HEK293 (cell line): ENCODE results near the gene FNDC5.
A peak's percentile ranks its signal among the peaks of the same experiment; 100 is the strongest.

Source experiments
- CTCF ChIA-PET: fragments of 350-600 bp; formaldehyde crosslinking; extraction: SDS; loops from one replicate; lab custom pipeline; 2021; ENCODE audit warnings: antibody characterized with exemption; lab: Yijun Ruan, JAX
- POLR2A ChIA-PET: fragments of 300-600 bp; formaldehyde crosslinking; extraction: SDS; loops from one replicate; lab custom pipeline; 2020; ENCODE audit warnings: antibody characterized with exemption, inconsistent platforms; lab: Yijun Ruan, JAX
- H3K27ac ChIP-seq: fragments of 200-500 bp; sonication (Bioruptor generic); 2 replicates; pipeline ENCODE4 v1.5.1; 2014; ENCODE audit warnings: low read depth, low read length, control low read depth, inconsistent platforms; ENCODE audit errors: extremely low read depth
- H3K36me3 ChIP-seq, 2 experiments: fragments of 200-500 bp in 1 of 2; sonication (Bioruptor generic) in 1 of 2; 1 replicate in 1 of 2; 2 replicates in 1 of 2; pipeline ENCODE4 v1.5.1; 2014 to 2017; ENCODE audit warnings: inconsistent platforms in 2 of 2, low read length in 2 of 2; ENCODE audit not compliant: control insufficient read depth in 2 of 2, insufficient read depth in 1 of 2
- H3K4me1 ChIP-seq: fragments of 200-500 bp; sonication (Bioruptor generic); 2 replicates; pipeline ENCODE4 v1.5.1; 2014; ENCODE audit warnings: mild to moderate bottlenecking, low read length, inconsistent platforms; ENCODE audit not compliant: control insufficient read depth, insufficient read depth
- H3K4me3 ChIP-seq: 2 replicates; pipeline ENCODE4 v1.5.1; 2011; ENCODE audit warnings: low read depth, mild to moderate bottlenecking, control low read depth, low read length, moderate library complexity
- H3K9me3 ChIP-seq: fragments of 200-500 bp; sonication (Bioruptor generic); 2 replicates; pipeline ENCODE4 v1.5.1; 2014; ENCODE audit warnings: low read depth, low read length, inconsistent platforms; ENCODE audit not compliant: control insufficient read depth, insufficient read depth
- EGR2 ChIP-seq: fragments of 450-650 bp; formaldehyde crosslinking; IDR thresholded peaks from 2 replicates; pipeline ENCODE4 v1.5.1; 2016; ENCODE audit warnings: low read depth, missing biosample characterization, missing genetic modification characterization
- KLF10 ChIP-seq: fragments of 450-650 bp; IDR thresholded peaks from 2 replicates; pipeline ENCODE4 v1.5.1; 2018; ENCODE audit warnings: missing biosample characterization, mild to moderate bottlenecking, missing genetic modification characterization
- SP2 ChIP-seq: fragments of 450-650 bp; formaldehyde crosslinking; IDR thresholded peaks from 2 replicates; pipeline ENCODE4 v1.5.1; 2016; ENCODE audit warnings: missing biosample characterization, missing genetic modification characterization
- ZBTB20 ChIP-seq: fragments of 450-650 bp; formaldehyde crosslinking; IDR thresholded peaks from 2 replicates; pipeline ENCODE4 v1.5.1; 2016; ENCODE audit warnings: missing biosample characterization, missing genetic modification characterization
- ZBTB8A ChIP-seq: fragments of 450-650 bp; formaldehyde crosslinking; IDR thresholded peaks from 2 replicates; pipeline ENCODE4 v1.5.1; 2016; ENCODE audit warnings: missing biosample characterization, missing genetic modification characterization
- ZFHX2 ChIP-seq: fragments of 450-650 bp; formaldehyde crosslinking; conservative IDR thresholded peaks from 2 replicates; pipeline ENCODE4 v1.5.1; 2016; ENCODE audit warnings: missing biosample characterization, missing genetic modification characterization
- ZIC2 ChIP-seq: fragments of 450-650 bp; formaldehyde crosslinking; IDR thresholded peaks from 2 replicates; pipeline ENCODE4 v1.5.1; 2016; ENCODE audit warnings: missing biosample characterization, missing genetic modification characterization
- ZNF133 ChIP-seq: fragments of 450-650 bp; formaldehyde crosslinking; IDR thresholded peaks from 2 replicates; pipeline ENCODE4 v1.5.1; 2016; ENCODE audit warnings: missing biosample characterization, missing genetic modification characterization
- ZNF138 ChIP-seq: fragments of 450-650 bp; formaldehyde crosslinking; IDR thresholded peaks from 2 replicates; pipeline ENCODE4 v1.5.1; 2016; ENCODE audit warnings: missing biosample characterization, missing genetic modification characterization, borderline replicate concordance
- ZNF146 ChIP-seq: fragments of 450-650 bp; formaldehyde crosslinking; IDR thresholded peaks from 2 replicates; pipeline ENCODE4 v1.5.1; 2016; ENCODE audit warnings: missing biosample characterization, missing genetic modification characterization
- ZNF184 ChIP-seq: fragments of 450-650 bp; IDR thresholded peaks from 2 replicates; pipeline ENCODE4 v1.5.1; 2018; ENCODE audit warnings: missing biosample characterization, mild to moderate bottlenecking, missing genetic modification characterization
- ZNF223 ChIP-seq: fragments of 450-650 bp; formaldehyde crosslinking; IDR thresholded peaks from 2 replicates; pipeline ENCODE4 v1.5.1; 2016; ENCODE audit warnings: missing biosample characterization, missing genetic modification characterization
- ZNF341 ChIP-seq: fragments of 450-650 bp; formaldehyde crosslinking; IDR thresholded peaks from 2 replicates; pipeline ENCODE4; 2016; ENCODE audit warnings: low read depth, missing biosample characterization, missing genetic modification characterization
- ZNF433 ChIP-seq: fragments of 450-650 bp; formaldehyde crosslinking; IDR thresholded peaks from 2 replicates; pipeline ENCODE4 v1.5.1; 2016; ENCODE audit warnings: missing biosample characterization, missing genetic modification characterization, low read depth
- ZNF596 ChIP-seq: fragments of 450-650 bp; IDR thresholded peaks from 2 replicates; pipeline ENCODE4 v1.5.0; 2018; ENCODE audit warnings: missing biosample characterization, mild to moderate bottlenecking, missing genetic modification characterization, moderate library complexity
- ZNF610 ChIP-seq: fragments of 450-650 bp; formaldehyde crosslinking; IDR thresholded peaks from 2 replicates; pipeline ENCODE4 v1.5.1; 2016; ENCODE audit warnings: missing biosample characterization, missing genetic modification characterization, borderline replicate concordance
- ZNF768 ChIP-seq: fragments of 450-650 bp; formaldehyde crosslinking; IDR thresholded peaks from 2 replicates; pipeline ENCODE4 v1.5.1; 2018; ENCODE audit warnings: missing biosample characterization, mild to moderate bottlenecking, missing genetic modification characterization
- ZSCAN30 ChIP-seq: fragments of 450-650 bp; IDR thresholded peaks from 2 replicates; pipeline ENCODE4 v1.5.1; 2018; ENCODE audit warnings: missing biosample characterization, mild to moderate bottlenecking, missing genetic modification characterization, moderate library complexity
- TF ChIP-seq, protein P1 (sequence below): fragments of 450-650 bp; formaldehyde crosslinking; IDR thresholded peaks from 2 replicates; pipeline ENCODE4 v1.5.1; 2016; ENCODE audit warnings: missing biosample characterization, missing genetic modification characterization
- TF ChIP-seq, protein P2 (sequence below): fragments of 450-650 bp; formaldehyde crosslinking; IDR thresholded peaks from 2 replicates; pipeline ENCODE4 v1.5.1; 2016; ENCODE audit warnings: missing biosample characterization, missing genetic modification characterization
- TF ChIP-seq, protein P3 (sequence below): fragments of 450-650 bp; formaldehyde crosslinking; IDR thresholded peaks from 2 replicates; pipeline ENCODE4 v1.5.1; 2016; ENCODE audit warnings: missing biosample characterization, missing genetic modification characterization
- TF ChIP-seq, protein P4 (sequence below): IDR thresholded peaks from 2 replicates; pipeline ENCODE4 v1.6.1; 2011; ENCODE audit warnings: mild to moderate bottlenecking, low read depth, low read length, borderline replicate concordance
- TF ChIP-seq, protein P5 (sequence below): fragments of 450-650 bp; formaldehyde crosslinking; IDR thresholded peaks from 2 replicates; pipeline ENCODE4 v1.5.1; 2016; ENCODE audit warnings: missing biosample characterization, missing genetic modification characterization

The FNDC5 gene

DNA sequence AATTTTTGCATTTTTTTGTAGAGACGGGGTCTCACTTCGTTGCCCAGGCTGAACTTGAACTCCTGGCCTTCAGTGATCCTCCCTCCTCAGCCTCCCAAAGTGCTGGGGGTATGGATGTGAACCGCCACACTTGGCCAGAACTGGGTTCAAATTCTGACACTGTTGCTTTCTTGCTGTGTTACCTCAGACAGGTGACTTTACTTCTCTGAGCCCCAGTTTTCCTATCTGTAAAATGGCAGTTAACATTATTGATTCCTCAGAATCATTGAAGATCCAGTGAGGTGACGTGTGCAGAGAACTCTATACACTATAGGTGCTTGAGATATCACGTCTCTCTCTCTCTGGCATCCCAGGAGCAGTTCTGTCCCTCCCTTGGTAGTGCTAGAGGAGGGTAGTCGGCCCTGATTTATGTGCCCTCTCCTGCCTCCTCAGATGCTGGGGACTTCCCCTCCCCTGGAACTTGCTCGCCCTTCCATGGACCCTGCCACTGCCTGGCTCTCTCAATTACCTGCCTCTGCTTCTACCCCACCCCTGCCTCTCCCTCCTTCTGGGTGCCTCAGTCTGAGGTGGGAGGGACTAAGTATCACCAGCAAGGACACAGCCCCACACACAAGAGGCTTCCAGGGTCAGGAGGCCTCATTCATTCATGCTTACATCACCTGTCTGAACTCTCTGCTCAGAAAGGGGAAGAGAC is 12.8 kb upstream of the FNDC5 start:
- no peak for TF ChIP-seq ZNF433 (tag by site-specific recombination)
- TF ChIP-seq, protein P1, sequence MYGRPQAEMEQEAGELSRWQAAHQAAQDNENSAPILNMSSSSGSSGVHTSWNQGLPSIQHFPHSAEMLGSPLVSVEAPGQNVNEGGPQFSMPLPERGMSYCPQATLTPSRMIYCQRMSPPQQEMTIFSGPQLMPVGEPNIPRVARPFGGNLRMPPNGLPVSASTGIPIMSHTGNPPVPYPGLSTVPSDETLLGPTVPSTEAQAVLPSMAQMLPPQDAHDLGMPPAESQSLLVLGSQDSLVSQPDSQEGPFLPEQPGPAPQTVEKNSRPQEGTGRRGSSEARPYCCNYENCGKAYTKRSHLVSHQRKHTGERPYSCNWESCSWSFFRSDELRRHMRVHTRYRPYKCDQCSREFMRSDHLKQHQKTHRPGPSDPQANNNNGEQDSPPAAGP: 0 out of 2 replicates have a peak, but pooled peaks have one; percentile 47
- TF ChIP-seq, protein P2, sequence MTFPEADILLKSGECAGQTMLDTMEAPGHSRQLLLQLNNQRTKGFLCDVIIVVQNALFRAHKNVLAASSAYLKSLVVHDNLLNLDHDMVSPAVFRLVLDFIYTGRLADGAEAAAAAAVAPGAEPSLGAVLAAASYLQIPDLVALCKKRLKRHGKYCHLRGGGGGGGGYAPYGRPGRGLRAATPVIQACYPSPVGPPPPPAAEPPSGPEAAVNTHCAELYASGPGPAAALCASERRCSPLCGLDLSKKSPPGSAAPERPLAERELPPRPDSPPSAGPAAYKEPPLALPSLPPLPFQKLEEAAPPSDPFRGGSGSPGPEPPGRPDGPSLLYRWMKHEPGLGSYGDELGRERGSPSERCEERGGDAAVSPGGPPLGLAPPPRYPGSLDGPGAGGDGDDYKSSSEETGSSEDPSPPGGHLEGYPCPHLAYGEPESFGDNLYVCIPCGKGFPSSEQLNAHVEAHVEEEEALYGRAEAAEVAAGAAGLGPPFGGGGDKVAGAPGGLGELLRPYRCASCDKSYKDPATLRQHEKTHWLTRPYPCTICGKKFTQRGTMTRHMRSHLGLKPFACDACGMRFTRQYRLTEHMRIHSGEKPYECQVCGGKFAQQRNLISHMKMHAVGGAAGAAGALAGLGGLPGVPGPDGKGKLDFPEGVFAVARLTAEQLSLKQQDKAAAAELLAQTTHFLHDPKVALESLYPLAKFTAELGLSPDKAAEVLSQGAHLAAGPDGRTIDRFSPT: no peak
- no peak for TF ChIP-seq ZNF184 (tag by site-specific recombination)
- TF ChIP-seq ZNF610 (tag by site-specific recombination): no peak
- TF ChIP-seq ZSCAN30 (tag by site-specific recombination): no peak
- TF ChIP-seq ZNF138: no peak
- TF ChIP-seq, protein P3, sequence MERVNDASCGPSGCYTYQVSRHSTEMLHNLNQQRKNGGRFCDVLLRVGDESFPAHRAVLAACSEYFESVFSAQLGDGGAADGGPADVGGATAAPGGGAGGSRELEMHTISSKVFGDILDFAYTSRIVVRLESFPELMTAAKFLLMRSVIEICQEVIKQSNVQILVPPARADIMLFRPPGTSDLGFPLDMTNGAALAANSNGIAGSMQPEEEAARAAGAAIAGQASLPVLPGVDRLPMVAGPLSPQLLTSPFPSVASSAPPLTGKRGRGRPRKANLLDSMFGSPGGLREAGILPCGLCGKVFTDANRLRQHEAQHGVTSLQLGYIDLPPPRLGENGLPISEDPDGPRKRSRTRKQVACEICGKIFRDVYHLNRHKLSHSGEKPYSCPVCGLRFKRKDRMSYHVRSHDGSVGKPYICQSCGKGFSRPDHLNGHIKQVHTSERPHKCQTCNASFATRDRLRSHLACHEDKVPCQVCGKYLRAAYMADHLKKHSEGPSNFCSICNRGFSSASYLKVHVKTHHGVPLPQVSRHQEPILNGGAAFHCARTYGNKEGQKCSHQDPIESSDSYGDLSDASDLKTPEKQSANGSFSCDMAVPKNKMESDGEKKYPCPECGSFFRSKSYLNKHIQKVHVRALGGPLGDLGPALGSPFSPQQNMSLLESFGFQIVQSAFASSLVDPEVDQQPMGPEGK: peak; percentile 17; the same call in 1 of the 2 replicates
- TF ChIP-seq ZNF768 (tag by site-specific recombination): peak; percentile 82; the same call in 1 of the 2 replicates
- TF ChIP-seq, all 188 proteins: peak for 3
- Histone ChIP-seq H3K36me3 (no peaks in the 10 kb centered on the region), H3K4me3 (no peak overlapping the region), H3K27ac (no peak overlapping the region), H3K9me3 (no peaks in the 10 kb centered on the region), H3K4me1 (no peaks in the 10 kb centered on the region)
- ChIA-PET POLR2A (no interaction called here), CTCF (interaction anchor here (1.2 kb wide), 1 partner anchor 8 kb away, joined by 4 read pairs; no protein-coding TSS in a partner anchor)

DNA sequence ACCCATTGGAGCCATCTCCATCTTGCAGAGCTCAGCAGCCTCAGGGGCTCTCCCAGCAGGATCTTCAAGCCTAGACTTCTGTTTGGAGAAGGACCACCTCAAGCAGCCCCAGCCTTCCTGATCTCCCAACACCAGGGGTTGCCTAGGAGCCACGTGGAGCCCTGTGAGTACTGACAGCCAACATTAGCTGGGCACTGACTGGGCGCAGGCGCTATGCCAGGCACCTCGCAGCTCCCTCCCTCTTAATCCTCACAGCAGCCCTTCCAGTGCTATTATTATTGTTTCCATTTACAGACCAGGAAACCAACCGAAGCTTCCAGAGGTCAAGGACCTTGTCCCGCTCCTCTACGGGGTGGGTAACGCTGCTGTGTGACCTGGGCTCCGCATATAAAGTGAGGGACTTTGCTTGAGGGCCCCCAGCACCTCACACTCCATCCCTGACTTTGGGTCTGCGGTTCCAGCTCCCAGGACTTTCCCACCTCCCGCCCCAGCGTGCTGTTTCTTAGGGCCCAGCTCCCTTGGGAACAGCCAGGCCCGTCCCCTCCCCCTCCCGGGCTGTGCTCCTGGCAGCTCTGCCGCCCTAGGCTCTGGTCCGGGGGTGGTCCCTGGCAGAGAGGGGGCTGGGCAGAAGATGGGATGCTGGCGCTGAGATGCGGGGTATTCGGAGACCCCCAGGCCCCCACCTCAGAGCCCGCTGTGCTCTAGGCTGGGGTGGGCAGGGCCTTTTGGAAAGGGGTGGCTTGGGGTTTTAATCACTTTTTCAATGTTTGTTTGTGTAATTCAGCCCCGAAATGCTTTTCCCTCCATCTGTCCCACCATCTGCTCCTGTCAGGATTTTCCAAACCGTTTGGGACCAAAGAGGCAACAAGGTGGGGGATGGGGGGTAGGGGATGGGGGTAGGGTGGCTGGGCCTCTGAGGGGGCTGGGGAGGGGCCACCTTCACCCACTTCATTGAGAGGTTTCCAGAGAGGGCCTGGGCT is 11.4 kb upstream of the FNDC5 start:
- H3K36me3 ChIP-seq: no peaks in the 10 kb centered on the region
- no peak overlapping the region for H3K27ac ChIP-seq
- no peaks in the 10 kb centered on the region for H3K4me1 ChIP-seq
- ChIA-PET POLR2A (no interaction called here), CTCF (interaction anchor here (0.6 to 1.2 kb wide), 4 partner anchors 9 to 462 kb away, joined by 3 to 4 read pairs (median 3); no protein-coding TSS in a partner anchor)
- H3K9me3 ChIP-seq: no peaks in the 10 kb centered on the region
- TF ChIP-seq ZNF133 (tag by site-specific recombination): no peak
- TF ChIP-seq ZIC2 (tag by site-specific recombination): peak; percentile 52
- no peak for TF ChIP-seq ZBTB20 (tag by site-specific recombination)
- TF ChIP-seq ZSCAN30 (tag by site-specific recombination): no peak
- peak; percentile 95 for TF ChIP-seq ZNF341 (tag by site-specific recombination)
- 0 out of 2 replicates have a peak, but pooled peaks have one; percentile 13 for TF ChIP-seq ZFHX2 (tag by site-specific recombination)
- no peak for TF ChIP-seq ZNF596 (tag by site-specific recombination)
- 0 out of 2 replicates have a peak, but pooled peaks have one; percentile 18 for TF ChIP-seq ZBTB8A
- TF ChIP-seq SP2 (tag by site-specific recombination): 0 out of 2 replicates have a peak, but pooled peaks have one; percentile 19
- TF ChIP-seq EGR2: 0 out of 2 replicates have a peak, but pooled peaks have one; percentile 25
- TF ChIP-seq ZNF146 (tag by site-specific recombination): no peak
- no peak for TF ChIP-seq ZNF223 (tag by site-specific recombination)
- no peak for TF ChIP-seq KLF10
- TF ChIP-seq, protein P4, sequence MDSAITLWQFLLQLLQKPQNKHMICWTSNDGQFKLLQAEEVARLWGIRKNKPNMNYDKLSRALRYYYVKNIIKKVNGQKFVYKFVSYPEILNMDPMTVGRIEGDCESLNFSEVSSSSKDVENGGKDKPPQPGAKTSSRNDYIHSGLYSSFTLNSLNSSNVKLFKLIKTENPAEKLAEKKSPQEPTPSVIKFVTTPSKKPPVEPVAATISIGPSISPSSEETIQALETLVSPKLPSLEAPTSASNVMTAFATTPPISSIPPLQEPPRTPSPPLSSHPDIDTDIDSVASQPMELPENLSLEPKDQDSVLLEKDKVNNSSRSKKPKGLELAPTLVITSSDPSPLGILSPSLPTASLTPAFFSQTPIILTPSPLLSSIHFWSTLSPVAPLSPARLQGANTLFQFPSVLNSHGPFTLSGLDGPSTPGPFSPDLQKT: no peak
- TF ChIP-seq, protein P5, sequence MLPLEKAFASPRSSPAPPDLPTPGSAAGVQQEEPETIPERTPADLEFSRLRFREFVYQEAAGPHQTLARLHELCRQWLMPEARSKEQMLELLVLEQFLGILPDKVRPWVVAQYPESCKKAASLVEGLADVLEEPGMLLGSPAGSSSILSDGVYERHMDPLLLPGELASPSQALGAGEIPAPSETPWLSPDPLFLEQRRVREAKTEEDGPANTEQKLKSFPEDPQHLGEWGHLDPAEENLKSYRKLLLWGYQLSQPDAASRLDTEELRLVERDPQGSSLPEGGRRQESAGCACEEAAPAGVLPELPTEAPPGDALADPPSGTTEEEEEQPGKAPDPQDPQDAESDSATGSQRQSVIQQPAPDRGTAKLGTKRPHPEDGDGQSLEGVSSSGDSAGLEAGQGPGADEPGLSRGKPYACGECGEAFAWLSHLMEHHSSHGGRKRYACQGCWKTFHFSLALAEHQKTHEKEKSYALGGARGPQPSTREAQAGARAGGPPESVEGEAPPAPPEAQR (tag by site-specific recombination): no peak
- H3K4me3 ChIP-seq: no peak overlapping the region
